Naive thymus-derived CD4-positive, alpha-beta T cell (primary cell): ENCODE measurements around the gene ATP2A3. TPM values are rescaled to one million over a fixed set of nuclear protein-coding genes. Genes with fewer than 3 reads are reported as not detected.

Source experiments
- ATAC-seq: fragments of 150-1000 bp; cut with Tn5 transposase; 2 replicates; pipeline ENCODE4 v1.10.0; 2021; ENCODE audit warnings: mild to moderate bottlenecking, moderate library complexity
- CTCF ChIA-PET: fragments of 350-600 bp; sonication (Branson Sonifier 250); formaldehyde crosslinking; loops from one replicate; lab custom pipeline; 2021; ENCODE audit warnings: antibody characterized with exemption; lab: Charles Lee
- POLR2A ChIA-PET: fragments of 350-600 bp; sonication (Branson Sonifier 250); formaldehyde crosslinking; loops from one replicate; lab custom pipeline; 2021; ENCODE audit warnings: antibody characterized with exemption, inconsistent platforms; lab: Charles Lee
- DNase-seq, 9 donors: peaks; one replicate each; pipeline versions ENCODE4 v3.0.0 to v3.0.0-alpha.2; 2020 to 2022; ENCODE audit warnings: mixed read lengths in 1 of 9
- H3K27ac ChIP-seq: one replicate; pipeline ENCODE4 v1.7.0; 2013; ENCODE audit warnings: mild to moderate bottlenecking, low read depth, low read length, moderate library complexity
- H3K27me3 ChIP-seq, 2 donors: one replicate each; pipeline ENCODE4 v1.7.0; 2013; ENCODE audit warnings: low read length in 2 of 2, mild to moderate bottlenecking in 2 of 2, moderate library complexity in 2 of 2; ENCODE audit not compliant: control insufficient read depth in 2 of 2, insufficient read depth in 2 of 2
- H3K36me3 ChIP-seq, 3 experiments: 1 replicate in 2 of 3; 2 replicates in 1 of 3; pipeline ENCODE4 v1.7.0; 2013; ENCODE audit warnings: low read length in 3 of 3, mild to moderate bottlenecking in 3 of 3, moderate library complexity in 1 of 3; ENCODE audit not compliant: insufficient read depth in 3 of 3, control insufficient read depth in 2 of 3
- H3K4me1 ChIP-seq, 2 donors: one replicate each; pipeline ENCODE4 v1.7.0; 2013; ENCODE audit warnings: low read length in 2 of 2, mild to moderate bottlenecking in 2 of 2, moderate library complexity in 1 of 2; ENCODE audit not compliant: control insufficient read depth in 2 of 2, insufficient read depth in 2 of 2
- H3K4me3 ChIP-seq: 2 replicates; pipeline ENCODE4 v1.7.0; 2013; ENCODE audit warnings: mild to moderate bottlenecking, low read length
- H3K9me3 ChIP-seq, 3 experiments: 1 replicate in 2 of 3; 2 replicates in 1 of 3; pipeline ENCODE4 v1.7.0; 2013; ENCODE audit warnings: low read length in 3 of 3; ENCODE audit not compliant: control insufficient read depth in 2 of 3
- H3K27ac Mint-ChIP-seq, 9 donors: one replicate each; pipeline ENCODE4 v1.8.0; 2020 to 2022; ENCODE audit warnings: mixed read lengths in 9 of 9, mild to moderate bottlenecking in 8 of 9, moderate library complexity in 5 of 9, inconsistent platforms in 2 of 9
- H3K27me3 Mint-ChIP-seq, 5 donors: one replicate each; pipeline ENCODE4 v1.8.0; 2021 to 2022; ENCODE audit warnings: mixed read lengths in 5 of 5, mild to moderate bottlenecking in 1 of 5
- H3K36me3 Mint-ChIP-seq, 5 donors: one replicate each; pipeline ENCODE4 v1.8.0; 2020 to 2022; ENCODE audit warnings: mixed read lengths in 5 of 5, mild to moderate bottlenecking in 3 of 5, inconsistent platforms in 1 of 5
- H3K4me1 Mint-ChIP-seq, 7 donors: one replicate each; pipeline ENCODE4 v1.8.0; 2020 to 2022; ENCODE audit warnings: mixed read lengths in 7 of 7, mild to moderate bottlenecking in 3 of 7, inconsistent platforms in 1 of 7
- H3K4me3 Mint-ChIP-seq, 10 donors: one replicate each; pipeline ENCODE4 v1.8.0; 2020 to 2022; ENCODE audit warnings: mild to moderate bottlenecking in 10 of 10, mixed read lengths in 10 of 10, moderate library complexity in 6 of 10, inconsistent platforms in 2 of 10
- H3K9me3 Mint-ChIP-seq, 11 donors: one replicate each; pipeline ENCODE4 v1.8.0; 2020 to 2022; ENCODE audit warnings: mixed read lengths in 11 of 11, mild to moderate bottlenecking in 4 of 11, inconsistent platforms in 1 of 11, moderate library complexity in 1 of 11
- intact Hi-C, 2 donors: fragments of 100-400 bp; cut with micrococcal nuclease; formaldehyde crosslinking; loops; one replicate each; pipeline ENCODE4 v1.15.1; 2023
- polyA plus RNA-seq, 2 donors: library from polyadenylated mRNA; unstranded; fragments of 300-500 nt; fragmentation: Illumina TruSeq; gene quantifications; one replicate each; pipeline ENCODE4 v1.2.3, GENCODE V29; 2021
- total RNA-seq, 6 experiments: library from RNA in 5 of 6; stranded (reverse) in 5 of 6; gene quantifications; 1 replicate in 5 of 6; 2 replicates in 1 of 6; pipeline ENCODE4 v1.2.3 and lab custom pipeline; 2021 to 2026

Gene ATP2A3
- total and polyA plus RNA-seq, 7 experiments from 2014 or later, result 46.6 to 260 (median 157) TPM

- Mint-ChIP-seq H3K4me1 (peaks cover 23 to 45% (median 35%) of the 10 kb centered on the region in 7 donors), H3K9me3 (no peaks in the 10 kb centered on the region), H3K27ac (peak within 1 kb of the TSS; percentile 73 to 93 (median 88)), H3K27me3 (peaks cover 0 to 7% (median 0%) of the 10 kb centered on the region in 5 donors), H3K4me3 (peak within 1 kb of the TSS; percentile 81 to 90 (median 86)), H3K36me3 (no peaks in the 10 kb centered on the region)
- Histone ChIP-seq H3K4me3 (peak within 1 kb of the TSS; percentile 70), H3K27ac (peak within 1 kb of the TSS; percentile 77), H3K36me3 (no peaks in the 10 kb centered on the region), H3K9me3 (no peaks in the 10 kb centered on the region), H3K27me3 (no peaks in the 10 kb centered on the region), H3K4me1 (peaks cover 11 to 23% of the 10 kb centered on the region in 2 donors)
- CTCF ChIA-PET, result no interaction called here
- intact Hi-C loops, result loop anchor here (1.0 to 5.0 kb wide), 12 partner anchors 18 to 474 kb away; partner anchors contain the start of genes CYB5D2 (in 2 of the 2), NCBP3 (in 2 of the 2), UBE2G1 (in 2 of the 2) and ZZEF1 (in 2 of the 2)
- DNase-seq (peak; percentile 71 to 96 (median 85)), ATAC-seq (peak; percentile 87)
- POLR2A ChIA-PET, result interaction anchor here (0.6 to 1.4 kb wide), 5 partner anchors 8 to 70 kb away, joined by 3 to 8 read pairs (median 3); partner anchors contain the start of gene NCBP3
Observed at GRCh38 chr17:3893003-3893719, 71.1 kb downstream of the ATP2A3 start, which contains the start of gene CAMKK1. CAMKK1 (minus strand) TSS chr17:3893053; CDS start chr17:3885687, 7,366 bp downstream.

DNA sequence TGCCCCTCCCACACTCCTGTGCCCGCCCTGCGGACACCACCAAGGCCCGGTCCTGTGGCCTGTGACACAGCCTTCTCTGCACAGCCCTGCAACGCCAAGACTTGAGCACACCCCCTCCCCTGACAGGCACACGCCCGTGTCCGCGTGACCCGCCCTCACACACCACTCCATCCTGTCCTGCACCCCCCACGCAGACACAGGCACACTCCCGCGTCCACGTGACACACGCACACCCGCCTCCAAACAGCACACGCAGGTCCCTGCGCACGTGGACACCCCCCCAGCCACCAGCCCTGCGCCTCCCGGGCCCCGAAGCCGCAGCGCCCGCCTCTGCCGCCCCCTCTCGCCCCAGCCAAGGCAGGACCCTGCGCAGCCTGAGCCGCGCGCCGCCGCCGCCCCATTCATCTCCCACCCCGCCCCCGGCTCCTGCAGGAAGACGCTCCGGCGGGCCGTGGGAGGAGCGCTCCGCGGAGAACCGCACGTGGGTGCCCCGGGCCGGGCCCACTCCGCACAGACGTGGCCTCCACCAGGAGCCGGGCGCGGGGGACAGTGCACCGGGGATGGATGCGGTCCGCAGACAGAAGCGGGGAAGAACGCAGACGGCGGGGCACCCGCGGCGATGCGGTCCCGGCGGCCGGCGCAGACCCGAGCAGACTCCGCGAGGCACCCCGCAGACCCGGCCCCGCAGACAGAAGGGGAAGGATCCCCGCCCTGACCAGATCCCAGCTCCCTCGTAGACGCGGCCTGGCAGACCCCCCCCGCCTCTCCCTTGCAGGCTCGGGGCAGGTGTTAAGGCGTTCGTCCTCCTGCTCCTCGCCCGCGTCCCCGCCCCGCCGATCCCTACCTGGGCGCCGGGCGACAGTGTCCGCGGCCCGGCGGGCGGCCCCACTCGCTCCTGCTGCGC, 71.9 kb downstream of the ATP2A3 start:
- H3K27ac ChIP-seq, result peak overlapping the region; percentile 77
- CTCF ChIA-PET, result no interaction called here
- H3K4me3 Mint-ChIP-seq, result peak overlapping the region; percentile 77 to 90 (median 86)
- H3K27me3 ChIP-seq, result no peaks in the 10 kb centered on the region
- H3K9me3 Mint-ChIP-seq, result no peaks in the 10 kb centered on the region
- peaks cover 0 to 7% (median 0%) of the 10 kb centered on the region in 5 donors for H3K27me3 Mint-ChIP-seq
- ATAC-seq (peak; percentile 78), DNase-seq (peak; percentile 58 to 93 (median 83))
- H3K4me1 ChIP-seq, result peaks cover 11 to 30% of the 10 kb centered on the region in 2 donors
- H3K36me3 ChIP-seq, result no peaks in the 10 kb centered on the region
- intact Hi-C loops, result loop anchor here (1.0 to 5.0 kb wide), 6 partner anchors 18 to 475 kb away; partner anchors contain the start of genes UBE2G1 (in 2 of the 2), CYB5D2 (in 1 of the 2), EMC6 (in 1 of the 2) and TAX1BP3 (in 1 of the 2)
- H3K27ac Mint-ChIP-seq, result peak overlapping the region; percentile 29 to 92 (median 86)
- H3K4me1 Mint-ChIP-seq, result peaks cover 28 to 53% (median 42%) of the 10 kb centered on the region in 7 donors
- H3K36me3 Mint-ChIP-seq, result no peaks in the 10 kb centered on the region
- POLR2A ChIA-PET, result interaction anchor here (0.6 to 1.4 kb wide), 5 partner anchors 7 to 71 kb away, joined by 3 to 8 read pairs (median 3); partner anchors contain the start of gene NCBP3
- no peaks in the 10 kb centered on the region for H3K9me3 ChIP-seq
- H3K4me3 ChIP-seq, result peak overlapping the region; percentile 49

- Mint-ChIP-seq H3K27ac (peak overlapping the region; percentile 25 to 90 (median 86)), H3K4me3 (peak overlapping the region; percentile 77 to 90 (median 86)), H3K27me3 (peaks cover 0 to 7% (median 0%) of the 10 kb centered on the region in 5 donors), H3K36me3 (no peaks in the 10 kb centered on the region), H3K4me1 (peaks cover 35 to 60% (median 49%) of the 10 kb centered on the region in 7 donors), H3K9me3 (no peaks in the 10 kb centered on the region)
- ChIA-PET POLR2A (no interaction called here), CTCF (interaction anchor here (0.6 kb wide), 1 partner anchor 136 kb away, joined by 4 read pairs; no protein-coding TSS in a partner anchor)
- Histone ChIP-seq H3K4me1 (peaks cover 18 to 37% of the 10 kb centered on the region in 2 donors), H3K27me3 (no peaks in the 10 kb centered on the region), H3K27ac (peak overlapping the region; percentile 57), H3K9me3 (no peaks in the 10 kb centered on the region), H3K36me3 (no peaks in the 10 kb centered on the region), H3K4me3 (peak overlapping the region; percentile 49)
- intact Hi-C loops, result loop anchor here (1.0 to 5.0 kb wide), 6 partner anchors 19 to 476 kb away; partner anchors contain the start of genes UBE2G1 (in 2 of the 2), CYB5D2 (in 1 of the 2), EMC6 (in 1 of the 2) and TAX1BP3 (in 1 of the 2)
- DNase-seq (no peak), ATAC-seq (no peak)
Observed at GRCh38 chr17:3891626-3892094, 72.6 kb downstream of the ATP2A3 start.

DNA sequence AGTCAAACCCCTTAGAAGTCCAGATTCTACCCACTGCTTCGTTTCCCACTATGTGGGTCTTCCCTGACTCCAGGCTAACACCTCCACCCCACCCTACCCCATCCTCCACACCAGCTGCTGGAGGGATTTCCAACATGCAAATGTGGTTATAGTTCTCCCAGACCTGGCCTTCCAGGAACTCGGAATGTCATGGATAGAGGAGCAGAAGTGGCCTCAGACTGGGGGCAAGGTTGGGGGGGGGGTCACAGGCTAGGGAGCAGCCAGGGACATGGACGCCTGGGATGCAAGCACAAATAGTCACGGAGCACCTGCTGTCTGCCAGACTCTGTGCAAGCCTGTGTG, 73.4 kb downstream of the ATP2A3 start:
- no peak overlapping the region for H3K4me3 ChIP-seq
- CTCF ChIA-PET, result interaction anchor here (0.7 kb wide), 1 partner anchor 101 kb away, joined by 3 read pairs; no protein-coding TSS in a partner anchor
- peaks cover 0 to 7% (median 0%) of the 10 kb centered on the region in 5 donors for H3K27me3 Mint-ChIP-seq
- H3K36me3 ChIP-seq, result no peaks in the 10 kb centered on the region
- POLR2A ChIA-PET, result interaction anchor here (0.6 kb wide), 1 partner anchor 249 kb away, joined by 3 read pairs; no protein-coding TSS in a partner anchor
- peaks cover 36 to 66% (median 55%) of the 10 kb centered on the region in 7 donors for H3K4me1 Mint-ChIP-seq
- ATAC-seq (no peak), DNase-seq (no peak)
- no peaks in the 10 kb centered on the region for H3K27me3 ChIP-seq
- H3K27ac ChIP-seq, result peak overlapping the region; percentile 57
- intact Hi-C loops, result loop anchor here (5.0 kb wide), 2 partner anchors 224 to 476 kb away; partner anchors contain the start of genes EMC6 (in 1 of the 2), TAX1BP3 (in 1 of the 2) and UBE2G1 (in 1 of the 2)
- H3K4me1 ChIP-seq, result peaks cover 20 to 39% of the 10 kb centered on the region in 2 donors
- H3K9me3 ChIP-seq, result no peaks in the 10 kb centered on the region
- H3K4me3 Mint-ChIP-seq, result peak overlapping the region in 9 of 10 donors; percentile 77 to 90 (median 85)
- no peaks in the 10 kb centered on the region for H3K36me3 Mint-ChIP-seq
- no peaks in the 10 kb centered on the region for H3K9me3 Mint-ChIP-seq
- peak overlapping the region; percentile 0 to 90 (median 86) for H3K27ac Mint-ChIP-seq

GRCh38 chr17:3890082-3890877, 74.0 kb downstream of the ATP2A3 start:
- H3K4me3 ChIP-seq, result no peak overlapping the region
- peak overlapping the region in 4 of 10 donors; percentile 19 to 60 (median 40) for H3K4me3 Mint-ChIP-seq
- H3K36me3 Mint-ChIP-seq, result peaks cover 0 to 3% (median 0%) of the 10 kb centered on the region in 5 donors
- peaks cover 0 to 7% (median 0%) of the 10 kb centered on the region in 5 donors for H3K27me3 Mint-ChIP-seq
- H3K4me1 Mint-ChIP-seq, result peaks cover 36 to 66% (median 55%) of the 10 kb centered on the region in 7 donors
- intact Hi-C loops, result loop anchor here (5.0 kb wide), 2 partner anchors 223 to 477 kb away; partner anchors contain the start of genes EMC6 (in 1 of the 2), TAX1BP3 (in 1 of the 2) and UBE2G1 (in 1 of the 2)
- no peak for DNase-seq
- H3K9me3 Mint-ChIP-seq, result no peaks in the 10 kb centered on the region
- H3K9me3 ChIP-seq, result no peaks in the 10 kb centered on the region
- peak overlapping the region in 7 of 9 donors; percentile 31 to 90 (median 71) for H3K27ac Mint-ChIP-seq
- CTCF ChIA-PET, result interaction anchor here (0.7 kb wide), 1 partner anchor 102 kb away, joined by 3 read pairs; no protein-coding TSS in a partner anchor
- H3K27ac ChIP-seq, result no peak overlapping the region
- ATAC-seq, result no peak
- no peaks in the 10 kb centered on the region for H3K27me3 ChIP-seq
- POLR2A ChIA-PET, result interaction anchor here (0.6 kb wide), 1 partner anchor 250 kb away, joined by 3 read pairs; no protein-coding TSS in a partner anchor
- no peaks in the 10 kb centered on the region for H3K36me3 ChIP-seq
- H3K4me1 ChIP-seq, result peaks cover 20 to 39% of the 10 kb centered on the region in 2 donors
